ENCODE results near the gene MALRD1.
"Not testable (repeated sequence)": the region's sequence is repeated elsewhere in the genome, so short reads cannot be mapped to it uniquely, and the experiment has no call there.

MALRD1 gene

DNA sequence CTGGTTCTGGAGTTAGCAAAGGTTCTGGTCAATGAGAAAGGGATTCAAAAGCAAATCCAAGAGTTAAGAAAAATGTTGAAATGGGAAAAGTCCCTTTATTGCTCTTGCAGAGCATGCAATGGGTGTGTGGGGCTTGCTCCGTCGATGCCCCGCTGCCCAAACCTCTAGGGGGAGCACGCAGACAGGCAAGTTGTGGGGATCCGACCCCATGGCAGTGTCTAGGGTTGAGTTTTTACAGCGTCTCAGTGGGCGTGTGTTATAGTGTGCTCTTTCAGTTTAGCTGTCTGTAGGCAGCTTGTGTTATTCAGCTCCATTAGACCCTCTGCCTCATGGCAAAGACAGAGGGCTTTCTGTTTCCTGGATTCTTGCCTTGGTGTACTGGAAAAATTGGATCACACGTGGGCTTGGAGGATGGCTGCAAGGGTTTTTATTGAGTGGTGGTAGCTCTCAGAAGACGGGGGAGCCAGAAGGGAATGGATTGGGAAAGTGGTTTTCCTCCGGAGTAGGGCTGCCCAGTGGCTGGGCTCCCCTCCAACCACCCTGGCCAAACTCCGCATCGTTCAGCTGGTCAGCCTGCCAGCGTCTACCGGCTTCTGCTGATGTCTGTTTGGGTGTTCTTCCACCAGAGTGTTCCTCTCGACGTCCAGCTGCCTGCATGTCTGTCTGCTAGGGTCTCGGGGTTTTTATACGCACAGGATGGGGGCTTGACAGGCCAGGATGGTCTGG lies 665.4 kb downstream of the MALRD1 start:
- DNase-seq (ENCODE audit: low read depth), result no peak

DNA sequence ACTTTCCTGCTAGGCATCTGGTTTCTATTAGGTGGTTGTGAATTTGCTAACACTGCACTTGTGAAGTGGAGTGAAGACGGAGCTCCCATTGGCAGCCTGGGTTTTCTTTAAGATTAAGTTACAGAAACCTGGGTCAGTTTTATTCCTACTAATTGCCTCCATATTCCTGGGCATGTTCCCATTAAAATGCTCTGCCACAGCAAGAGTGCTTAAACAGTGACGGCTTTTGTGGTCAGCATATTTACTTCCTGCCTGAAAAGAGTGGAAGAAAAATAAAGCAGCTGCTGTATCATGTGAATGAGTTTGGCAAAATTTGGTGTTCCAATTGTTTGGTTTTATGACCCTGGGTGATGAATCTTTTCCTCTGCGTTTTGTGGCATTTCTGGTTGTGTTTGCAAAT lies 670.7 kb downstream of the MALRD1 start:
- peak; percentile 81 for DNase-seq (ENCODE audit: low read depth)

DNA sequence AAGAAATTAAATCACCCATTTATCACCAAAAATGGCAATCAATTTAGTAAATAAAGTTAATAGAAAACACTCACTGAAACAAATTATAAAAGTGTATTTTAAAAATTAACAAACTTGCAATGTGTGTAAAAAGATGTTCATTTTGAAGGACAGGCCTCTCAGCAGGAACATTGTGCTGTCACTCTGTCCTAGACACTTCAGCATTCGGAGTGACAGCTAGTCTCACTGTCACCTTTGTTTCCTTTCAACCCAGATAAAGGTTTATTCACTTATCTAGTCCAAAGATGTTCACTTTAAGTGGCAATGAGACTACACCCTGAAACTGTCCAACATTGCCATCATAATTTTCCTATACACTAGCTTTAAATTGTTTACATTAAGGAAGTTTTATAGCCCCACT lies 675.7 kb downstream of the MALRD1 start:
- no peak for DNase-seq (ENCODE audit: low read depth)

DNA sequence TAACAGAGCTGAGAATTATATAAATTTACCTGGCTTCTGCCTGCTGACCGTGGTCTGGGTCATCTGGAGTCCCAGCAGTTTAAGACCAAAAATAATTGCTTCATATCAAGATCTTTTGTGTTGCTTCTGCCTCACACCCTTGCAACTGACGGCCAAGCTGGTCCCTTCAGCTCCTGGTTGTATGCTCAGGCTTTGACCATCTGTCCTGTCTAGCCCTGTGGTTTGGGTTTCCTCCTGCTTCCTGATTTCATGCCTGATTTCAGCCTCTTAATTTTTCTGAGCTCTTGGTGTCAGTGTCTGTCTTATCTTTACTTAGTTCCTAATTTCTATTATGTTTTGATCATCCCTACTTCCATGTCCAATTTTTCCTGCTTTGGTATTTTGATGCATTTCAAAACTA lies 679.8 kb downstream of the MALRD1 start:
- DNase-seq (ENCODE audit: low read depth), result no peak

DNA sequence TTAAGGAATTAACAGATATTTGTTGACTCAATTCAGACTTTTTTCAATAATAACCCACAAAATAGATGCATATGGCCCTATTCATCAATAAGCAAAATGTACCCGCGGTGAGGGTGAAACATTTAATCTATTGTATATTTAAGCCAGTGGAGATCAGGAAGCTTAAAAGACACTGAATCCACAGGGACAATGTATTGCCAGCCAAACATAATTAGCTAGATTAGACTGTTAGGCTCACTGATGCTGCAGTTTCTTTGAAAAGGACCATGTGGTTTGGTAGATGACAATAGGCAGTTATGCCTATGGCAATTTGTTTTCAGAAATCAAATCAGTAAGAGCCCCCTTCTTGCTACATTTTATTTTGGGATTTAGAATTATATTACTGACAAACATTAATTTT lies 680.4 kb downstream of the MALRD1 start:
- DNase-seq (ENCODE audit: low read depth), result no peak

DNA sequence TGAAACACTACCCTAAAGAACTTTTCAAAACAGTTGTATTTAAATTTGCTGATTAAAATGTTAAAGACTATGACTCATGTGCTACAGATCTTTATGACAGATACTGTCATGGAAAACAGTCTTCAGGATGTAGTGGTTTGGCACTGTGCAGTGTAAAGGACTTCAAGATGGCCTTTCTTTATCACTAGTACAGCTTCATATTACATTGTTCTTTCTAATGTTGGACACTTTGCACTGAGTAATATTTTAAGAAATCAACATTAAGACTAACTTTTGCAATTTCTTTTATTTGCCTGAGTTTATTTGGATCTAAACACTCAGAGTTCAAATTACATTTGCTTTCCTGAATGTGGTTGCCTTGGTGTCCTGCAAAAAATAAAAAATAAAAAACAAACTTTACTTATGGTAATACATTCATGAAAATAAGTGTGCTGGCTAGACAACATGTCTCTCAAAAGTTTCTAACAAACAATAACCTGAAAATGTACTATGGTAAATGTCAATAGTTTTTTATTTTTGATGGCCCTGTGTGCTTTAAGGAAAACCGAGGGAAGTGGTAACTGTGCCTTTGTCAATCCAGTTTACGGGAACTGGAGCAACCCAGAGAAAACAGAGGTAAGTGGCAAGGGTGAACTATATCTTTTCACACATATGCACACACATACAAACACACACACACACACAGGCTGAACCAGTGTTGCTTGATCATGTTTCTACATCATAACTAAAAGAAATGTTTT lies 681.7 kb downstream of the MALRD1 start:
- DNase-seq (ENCODE audit: low read depth), result no peak

DNA sequence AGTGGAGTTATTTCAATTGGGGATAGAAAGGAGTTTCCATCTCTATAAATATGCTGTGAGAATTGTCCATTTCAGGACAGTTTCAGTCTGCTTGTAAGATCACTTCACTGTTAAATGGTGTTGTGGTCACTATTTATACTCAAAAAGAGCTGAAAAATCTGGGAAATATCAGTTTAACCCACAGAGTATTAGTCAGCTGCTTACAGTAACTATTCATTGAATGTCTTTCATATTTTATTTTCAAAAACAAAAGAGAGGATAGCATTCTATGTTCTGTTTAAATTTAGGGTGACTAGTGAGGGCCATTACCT lies 682.3 kb downstream of the MALRD1 start:
- DNase-seq (ENCODE audit: low read depth), result no peak

DNA sequence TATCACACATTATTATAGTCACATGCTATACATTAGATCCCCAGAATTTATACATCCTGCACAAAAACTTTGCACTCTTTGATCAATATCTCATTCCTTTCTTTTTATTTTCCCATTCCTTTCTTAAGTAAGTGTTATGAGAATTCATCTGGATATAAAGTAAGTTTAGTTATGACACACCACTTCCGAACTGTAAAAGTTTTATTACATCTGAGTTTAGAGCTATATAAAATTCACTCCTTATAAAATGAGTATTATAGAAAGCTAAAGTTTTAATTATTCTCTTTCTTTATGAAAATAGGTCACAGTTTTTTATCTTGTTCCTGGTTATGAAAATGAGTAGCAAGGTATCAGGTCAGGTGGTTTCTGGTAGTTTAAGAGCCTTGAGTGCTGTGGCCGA lies 683.0 kb downstream of the MALRD1 start:
- no peak for DNase-seq (ENCODE audit: low read depth)

DNA sequence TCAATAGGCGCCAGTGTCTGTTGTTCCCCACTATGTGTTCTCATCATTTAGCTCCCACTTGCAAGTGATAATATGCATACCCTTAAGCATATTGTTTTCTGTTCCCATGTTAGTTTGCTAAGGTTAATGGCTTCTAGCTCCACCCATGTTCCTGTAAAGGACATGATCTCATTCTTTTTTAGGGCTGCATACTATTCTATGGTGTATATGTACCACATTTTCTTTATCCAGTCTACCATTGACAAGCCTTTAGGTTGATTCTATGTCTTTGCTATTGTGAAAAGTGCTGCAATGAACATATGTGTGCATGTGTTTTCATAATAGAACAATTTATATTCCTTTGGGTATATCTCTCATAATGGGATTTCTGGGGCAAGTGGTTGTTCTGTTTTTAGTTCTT lies 689.8 kb downstream of the MALRD1 start:
- no peak for DNase-seq (ENCODE audit: low read depth)

DNA sequence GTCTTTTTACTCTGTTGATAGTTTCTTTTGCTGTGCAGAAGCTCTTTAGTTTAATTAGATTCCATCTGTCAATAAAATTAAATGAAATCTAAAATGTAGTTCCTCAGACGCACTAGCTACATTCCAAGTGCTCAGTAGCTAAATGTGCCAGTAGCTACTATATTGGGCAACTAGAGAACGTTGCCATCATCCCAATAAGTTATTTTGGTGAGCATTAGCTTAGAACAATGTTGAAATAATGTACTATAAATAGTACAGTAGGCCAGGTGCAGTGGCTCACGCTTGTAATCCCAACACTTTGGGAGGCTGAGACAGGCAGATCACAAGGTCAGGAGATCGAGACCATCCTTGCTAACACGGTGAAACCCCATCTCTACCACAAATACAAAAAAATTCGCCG lies 690.6 kb downstream of the MALRD1 start:
- not testable (repeated sequence) for DNase-seq (ENCODE audit: low read depth)

DNA sequence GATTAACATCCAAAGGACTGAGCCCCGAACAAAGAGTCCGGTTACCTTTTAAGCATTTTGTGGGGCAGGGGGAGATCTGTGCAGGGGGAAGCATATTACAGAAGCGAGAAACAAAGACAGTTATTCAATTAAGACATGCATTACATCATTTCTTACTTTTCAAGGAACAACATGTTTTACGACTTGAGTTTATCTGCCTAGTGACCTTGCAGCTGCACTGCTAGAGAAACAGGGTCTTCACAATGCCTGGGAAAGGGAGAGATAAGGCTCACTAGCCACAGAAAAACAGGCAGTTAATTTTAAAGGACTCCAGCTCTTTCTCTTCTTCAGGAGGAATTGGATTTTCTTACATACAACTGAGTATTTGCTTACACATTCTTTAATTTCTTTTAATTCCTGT lies 693.5 kb downstream of the MALRD1 start:
- DNase-seq (ENCODE audit: low read depth), result not testable (repeated sequence)

DNA sequence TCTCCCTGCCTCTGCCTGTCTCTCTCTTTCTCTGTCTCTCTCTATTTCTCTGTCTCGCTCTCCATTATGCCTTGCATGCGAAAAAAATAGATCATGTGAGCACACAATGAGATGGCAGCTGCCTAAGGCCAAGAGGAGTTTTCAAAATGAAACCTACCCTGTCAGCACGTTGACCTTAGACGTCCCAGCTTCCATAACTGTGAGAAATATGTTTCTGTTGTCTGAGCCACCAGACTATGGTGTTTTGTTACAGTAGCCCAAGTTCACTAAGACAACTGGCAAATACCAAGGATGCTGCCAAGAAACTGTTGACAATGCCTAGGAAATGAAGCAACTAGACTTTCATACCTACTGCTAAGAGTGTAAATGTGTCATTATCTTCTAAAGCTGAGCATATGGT lies 697.1 kb downstream of the MALRD1 start:
- DNase-seq (ENCODE audit: low read depth), result no peak

DNA sequence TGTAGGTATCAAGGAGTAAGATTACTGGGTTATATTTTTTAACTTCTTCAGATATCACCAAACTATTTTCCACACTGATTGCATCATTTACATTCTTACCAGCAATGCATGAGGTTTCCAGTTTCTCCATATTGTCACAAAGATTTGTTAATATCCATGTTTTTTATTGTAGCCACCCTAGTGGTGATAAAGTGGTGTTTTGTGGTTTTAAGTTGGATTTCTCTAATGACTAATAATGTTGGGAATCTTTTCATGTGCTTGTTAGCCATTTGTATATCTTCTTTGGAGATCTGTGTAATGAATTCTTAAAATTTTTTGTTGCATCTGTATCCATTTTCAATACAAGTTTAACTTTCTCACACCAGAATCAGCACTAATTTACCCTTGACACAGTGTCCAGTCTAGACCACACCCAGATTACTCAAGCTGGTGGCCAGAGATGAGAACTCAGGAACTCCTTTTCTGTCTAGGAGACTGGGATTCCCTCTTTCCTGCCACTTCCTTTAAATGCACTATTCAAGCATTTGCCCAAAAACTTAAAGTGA lies 700.7 kb downstream of the MALRD1 start:
- DNase-seq (ENCODE audit: low read depth), result no peak

DNA sequence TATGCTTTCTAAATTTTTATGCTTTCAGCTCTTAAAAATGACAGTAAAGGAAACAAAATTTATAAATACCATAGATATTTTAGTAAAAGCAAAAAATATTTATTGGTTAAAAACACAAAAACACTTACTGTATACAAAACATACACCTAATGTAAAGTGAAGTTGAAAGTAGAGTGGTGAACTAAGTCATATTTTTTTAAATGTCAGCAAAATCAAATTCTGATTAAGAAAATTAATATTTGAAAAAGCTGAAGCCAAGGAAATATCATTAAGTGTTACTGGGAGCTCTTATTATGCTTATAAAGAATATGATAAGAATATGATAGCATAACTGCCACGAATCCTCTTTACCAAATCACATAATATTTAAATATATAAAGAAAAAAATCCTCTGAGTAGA lies 702.4 kb downstream of the MALRD1 start:
- no peak for DNase-seq (ENCODE audit: low read depth)

DNA sequence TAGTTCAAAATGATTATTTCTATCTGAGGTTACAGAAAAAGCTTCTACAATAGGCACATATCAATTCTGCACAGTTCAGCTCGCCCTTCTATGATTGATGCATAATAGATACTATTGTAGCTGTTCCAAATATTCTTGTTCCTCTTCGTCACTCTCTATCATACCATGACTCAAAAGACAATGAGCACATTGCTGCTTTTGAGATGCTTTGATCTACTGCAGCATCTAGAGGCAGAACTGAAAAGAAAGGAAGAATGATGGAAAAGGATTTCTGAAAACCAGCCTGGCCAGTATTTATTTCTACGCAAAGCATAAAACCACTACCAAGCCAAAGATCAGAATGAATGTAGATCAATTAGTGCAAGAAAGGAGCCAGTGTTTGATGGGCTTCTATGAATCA lies 708.3 kb downstream of the MALRD1 start:
- DNase-seq (ENCODE audit: low read depth), result no peak

DNA sequence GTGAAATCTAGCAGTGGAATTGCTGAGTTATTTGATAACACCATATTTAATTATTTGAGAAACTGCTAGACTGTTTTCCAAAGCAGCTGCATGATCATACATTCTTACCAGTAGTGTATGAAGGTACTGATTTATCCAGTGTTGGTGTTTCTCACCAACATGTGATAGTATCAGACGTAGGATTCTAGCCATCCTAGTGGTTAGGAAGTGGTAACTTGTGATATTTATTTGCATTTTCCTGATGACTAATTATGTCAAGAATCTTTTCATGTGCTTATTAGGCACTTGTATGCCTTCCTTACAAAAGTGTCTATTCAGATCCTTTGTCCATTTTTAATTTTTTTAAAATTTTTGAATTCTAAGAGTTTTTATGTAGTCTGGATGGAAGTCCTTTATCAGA lies 713.4 kb downstream of the MALRD1 start:
- DNase-seq (ENCODE audit: low read depth), result no peak

DNA sequence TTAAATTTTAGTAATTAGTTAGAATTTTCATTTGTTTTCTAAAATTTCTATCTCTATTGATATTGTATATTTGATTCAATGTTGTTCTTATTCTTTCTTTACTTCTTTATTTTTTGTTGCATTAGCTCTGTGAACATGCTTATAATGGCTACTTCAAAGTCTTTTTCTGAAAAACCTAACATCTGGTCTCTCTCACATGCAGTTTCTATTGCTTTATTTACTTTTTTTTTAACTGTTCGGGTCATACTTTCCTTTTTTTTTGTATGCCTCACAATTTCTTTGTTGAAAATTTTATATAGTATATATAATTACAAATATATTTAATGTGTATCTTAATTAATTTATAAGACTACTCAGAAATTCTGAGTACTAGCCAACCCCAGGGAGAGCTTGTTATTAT lies 715.5 kb downstream of the MALRD1 start:
- DNase-seq (ENCODE audit: low read depth), result no peak

DNA sequence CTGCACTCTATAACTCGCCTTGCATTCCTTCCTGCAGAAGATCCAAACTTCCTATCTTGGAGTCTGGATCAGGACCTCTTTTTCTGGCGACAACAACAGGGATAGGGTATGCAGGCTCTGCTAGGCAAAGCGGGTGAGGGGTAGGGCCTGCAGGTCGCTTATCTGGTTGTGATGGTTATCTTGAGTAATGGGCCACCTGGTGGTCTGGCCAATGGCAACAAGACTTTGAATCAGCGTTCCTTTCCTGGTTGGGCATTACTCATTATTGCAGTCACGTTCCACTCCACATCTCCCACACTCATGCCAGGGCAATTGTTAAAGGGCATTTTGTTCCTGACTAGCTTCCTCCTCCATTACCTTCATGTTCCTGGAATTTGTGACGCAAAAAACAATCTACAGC lies 719.3 kb downstream of the MALRD1 start:
- no peak for DNase-seq (ENCODE audit: low read depth)

DNA sequence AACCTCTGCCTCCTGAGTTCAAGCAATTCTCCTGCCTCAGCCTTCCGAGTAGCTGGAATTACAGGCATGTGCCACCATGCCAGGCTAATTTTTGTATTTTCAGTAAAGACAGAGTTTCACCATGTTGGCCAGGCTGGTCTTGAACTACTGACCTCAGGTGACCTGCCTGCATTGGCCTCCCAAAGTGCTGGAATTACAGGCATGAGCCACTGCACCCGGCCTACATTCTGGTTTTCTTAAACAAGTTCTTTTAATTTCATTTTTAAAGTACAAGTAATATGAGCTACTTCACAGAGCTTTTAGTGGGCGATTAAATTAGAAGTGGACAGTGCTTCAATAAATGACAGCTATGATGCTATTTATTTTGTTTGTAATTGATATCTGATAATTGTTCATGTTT lies 721.2 kb downstream of the MALRD1 start:
- DNase-seq (ENCODE audit: low read depth), result not testable (repeated sequence)

DNA sequence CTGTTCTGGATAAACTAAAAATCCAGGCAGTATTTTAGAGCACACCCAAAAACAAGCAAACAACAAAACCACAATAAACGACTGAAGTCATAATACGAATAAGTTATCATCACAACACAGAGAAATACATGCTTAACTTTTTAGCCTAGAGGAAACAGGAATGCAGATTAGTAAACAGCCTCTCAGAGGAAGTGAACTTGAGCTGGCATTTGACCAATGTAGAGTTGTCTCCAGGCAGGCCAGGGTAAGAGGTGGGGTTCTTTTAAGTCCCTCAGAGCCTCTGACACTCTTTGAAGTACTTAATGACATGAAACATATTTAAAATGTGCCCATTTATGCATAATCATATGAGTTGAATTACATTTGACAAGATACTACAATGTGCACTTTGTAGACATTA lies 724.4 kb downstream of the MALRD1 start:
- DNase-seq (ENCODE audit: low read depth), result no peak

DNA sequence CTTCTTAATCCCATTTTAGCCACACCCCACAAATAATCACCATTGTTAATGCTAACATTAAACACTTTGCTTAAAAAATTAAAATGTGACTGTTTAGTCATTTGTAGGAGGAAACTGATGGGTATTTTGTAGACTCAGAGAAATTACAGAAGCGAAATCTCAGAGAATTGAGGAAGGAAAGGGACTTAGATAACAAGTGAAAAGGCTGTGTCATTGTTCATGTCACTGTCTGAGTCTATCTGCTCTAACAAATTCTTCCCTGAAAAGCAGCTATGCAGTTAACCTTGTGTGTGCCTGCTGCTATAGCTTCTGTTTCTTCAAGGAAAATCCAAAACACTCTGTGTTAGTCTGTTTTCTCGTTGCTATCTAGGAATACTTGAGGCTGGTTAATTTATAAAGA lies 726.7 kb downstream of the MALRD1 start:
- no peak for DNase-seq (ENCODE audit: low read depth)

DNA sequence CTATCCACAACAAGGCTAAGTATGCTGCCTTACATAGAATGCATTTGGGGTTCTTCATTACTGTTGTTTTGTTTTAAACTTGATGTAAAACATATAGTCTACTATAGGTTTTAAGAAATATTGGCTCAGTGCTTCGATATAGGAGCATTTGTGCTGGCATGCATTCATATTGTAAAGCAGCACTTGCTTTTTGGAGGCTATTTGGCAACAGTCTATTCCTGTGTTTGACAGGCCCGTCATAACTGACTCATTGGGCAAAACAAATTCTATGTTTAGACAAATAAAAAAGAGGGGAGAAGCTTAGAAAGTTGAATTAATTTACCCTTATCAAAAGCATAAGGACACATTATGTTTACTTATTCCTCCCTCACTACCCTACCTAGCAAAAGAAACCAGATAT lies 729.2 kb downstream of the MALRD1 start:
- DNase-seq (ENCODE audit: low read depth), result no peak

DNA sequence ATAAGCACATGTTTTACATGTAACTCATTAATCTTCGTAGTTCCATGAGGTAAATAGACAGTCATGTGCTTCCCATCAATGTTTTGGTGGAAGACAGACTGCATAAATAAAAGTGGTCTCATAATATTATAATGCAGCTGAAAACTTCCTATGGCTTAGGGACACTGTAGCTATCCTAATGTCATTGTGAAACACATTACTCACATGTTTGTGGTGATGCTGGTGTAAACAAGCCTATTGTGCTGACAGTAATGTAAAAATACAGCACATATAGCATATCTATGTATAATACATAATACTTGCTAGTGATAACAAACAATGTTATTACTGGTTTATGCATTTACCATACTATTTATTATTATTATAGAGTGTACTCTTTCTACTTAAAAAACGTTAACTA lies 730.4 kb downstream of the MALRD1 start:
- DNase-seq (ENCODE audit: low read depth), result no peak

All from fibroblast of the conjunctiva (primary cell).